ENCODE results near the gene PDLIM5.

The PDLIM5 gene

GRCh38 chr4:94420356-94420755, 31.4 kb upstream of the PDLIM5 start:
- DNase-seq (ENCODE audit: low read depth in 2 of 3, low spot score in 1 of 3): no peak

DNA sequence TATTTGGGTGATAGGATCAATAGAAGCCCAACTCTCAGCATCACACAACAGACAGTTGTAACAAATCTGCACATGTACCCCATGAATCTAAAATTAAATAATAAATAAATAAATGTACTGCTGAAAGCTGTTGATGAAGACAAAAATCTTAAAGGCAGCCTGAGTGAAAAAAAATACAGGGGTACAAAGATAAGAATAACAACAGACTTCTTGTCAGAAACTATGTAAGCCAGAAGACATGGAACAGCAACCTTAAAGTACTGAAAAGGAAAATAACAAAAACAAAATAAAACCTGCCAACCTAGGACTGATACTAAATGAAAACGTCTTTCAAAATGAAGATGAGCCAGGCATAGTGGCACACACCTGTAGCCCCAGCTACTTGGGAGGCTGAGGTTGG, 25.0 kb upstream of the PDLIM5 start:
- DNase-seq (ENCODE audit: low read depth in 2 of 3, low spot score in 1 of 3): no peak

GRCh38 chr4:94428884-94429283, 22.9 kb upstream of the PDLIM5 start:
- DNase-seq (ENCODE audit: low read depth in 2 of 3, low spot score in 1 of 3): no peak

GRCh38 chr4:94430406-94430805, 21.3 kb upstream of the PDLIM5 start:
- DNase-seq (ENCODE audit: low read depth in 2 of 3, low spot score in 1 of 3): no peak

GRCh38 chr4:94431388-94431787, 20.4 kb upstream of the PDLIM5 start:
- no peak for DNase-seq (ENCODE audit: low read depth in 2 of 3, low spot score in 1 of 3)

GRCh38 chr4:94434505-94434904, 17.2 kb upstream of the PDLIM5 start:
- DNase-seq (ENCODE audit: low read depth in 2 of 3, low spot score in 1 of 3): no peak

DNA sequence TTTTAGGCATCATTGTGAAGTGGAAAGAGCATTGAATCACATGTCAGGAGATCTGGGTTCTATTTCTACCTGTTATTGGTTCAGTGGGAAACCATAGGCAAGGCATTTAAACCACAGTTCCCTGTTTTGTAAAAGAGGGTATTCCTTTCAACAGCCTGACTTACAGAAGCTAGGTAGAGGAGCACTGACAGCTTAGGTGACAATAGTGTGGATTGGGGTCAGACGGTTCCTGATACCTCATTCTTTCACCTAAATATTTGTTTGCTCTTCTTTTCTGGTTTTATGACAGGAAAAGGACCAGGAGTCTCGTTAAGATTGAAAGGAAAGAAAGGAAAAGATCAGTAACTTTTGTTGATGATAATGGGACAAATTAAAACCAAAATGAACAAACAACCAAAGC, 15.9 kb upstream of the PDLIM5 start:
- no peak for DNase-seq (ENCODE audit: low read depth in 2 of 3, low spot score in 1 of 3)

- no peak for DNase-seq (ENCODE audit: low read depth in 2 of 3, low spot score in 1 of 3)
Measured at GRCh38 chr4:94436512-94436911, 15.2 kb upstream of the PDLIM5 start.

DNA sequence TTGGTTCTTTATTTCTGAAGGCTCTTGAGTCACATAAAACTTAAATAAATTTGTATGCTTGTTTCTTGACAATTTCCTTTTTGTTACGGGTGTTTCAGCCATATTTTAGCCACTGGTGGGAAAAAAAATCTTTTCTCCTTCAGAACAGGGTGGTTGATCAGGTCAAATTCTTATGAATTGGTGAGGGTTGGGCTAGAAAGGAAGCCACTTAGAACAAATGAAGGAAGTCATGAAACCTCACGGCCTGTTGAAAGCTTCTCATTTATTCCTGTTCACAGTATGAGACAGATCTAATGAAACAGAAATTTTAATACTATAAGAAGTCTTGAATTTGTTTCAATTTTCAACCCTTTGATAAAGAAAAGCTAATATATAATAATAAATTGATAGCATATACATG, 12.1 kb upstream of the PDLIM5 start:
- DNase-seq (ENCODE audit: low read depth in 2 of 3, low spot score in 1 of 3): no peak

DNA sequence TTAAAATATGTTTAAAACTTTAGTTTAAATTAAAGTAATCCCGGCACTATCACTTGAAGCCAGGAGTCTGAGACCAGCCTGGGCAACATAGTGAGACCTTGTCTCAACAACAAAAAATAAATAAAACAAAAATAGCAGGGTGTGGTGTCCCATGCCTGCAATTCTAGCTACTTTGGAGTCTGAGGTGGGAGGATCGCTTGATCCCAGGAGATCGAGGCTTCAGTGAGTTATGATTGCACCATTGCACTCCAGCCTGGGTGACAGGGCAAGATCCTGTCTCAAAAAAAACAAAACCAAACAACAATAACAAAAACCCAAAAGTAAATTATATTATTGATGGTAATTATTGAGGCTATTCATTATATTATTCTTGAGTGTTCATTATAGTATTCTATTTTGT, 9.9 kb upstream of the PDLIM5 start:
- DNase-seq (ENCODE audit: low read depth in 2 of 3, low spot score in 1 of 3): no peak

DNA sequence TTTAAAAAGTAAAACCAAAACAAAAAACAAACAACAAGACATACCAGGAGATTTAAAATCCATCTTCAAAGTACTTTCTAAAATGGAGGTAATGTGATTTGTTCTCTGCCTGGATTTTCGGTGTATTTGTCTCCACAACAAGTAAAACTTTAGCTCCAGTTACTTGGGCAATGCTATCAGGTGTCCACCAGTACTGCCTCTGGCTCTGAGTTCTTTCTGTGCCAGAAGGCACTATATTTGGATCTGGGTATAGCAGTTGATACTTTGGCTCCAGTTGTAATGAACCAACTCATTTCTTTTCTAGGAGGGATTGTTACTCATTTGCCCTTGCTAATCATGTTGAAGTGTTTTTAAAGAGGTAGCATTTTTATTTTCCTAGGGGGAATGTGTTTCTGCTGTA, 9.5 kb upstream of the PDLIM5 start:
- no peak for DNase-seq (ENCODE audit: low read depth in 2 of 3, low spot score in 1 of 3)

- no peak for DNase-seq (ENCODE audit: low read depth in 2 of 3, low spot score in 1 of 3)
Measured at GRCh38 chr4:94446386-94446785, 5.4 kb upstream of the PDLIM5 start.

DNA sequence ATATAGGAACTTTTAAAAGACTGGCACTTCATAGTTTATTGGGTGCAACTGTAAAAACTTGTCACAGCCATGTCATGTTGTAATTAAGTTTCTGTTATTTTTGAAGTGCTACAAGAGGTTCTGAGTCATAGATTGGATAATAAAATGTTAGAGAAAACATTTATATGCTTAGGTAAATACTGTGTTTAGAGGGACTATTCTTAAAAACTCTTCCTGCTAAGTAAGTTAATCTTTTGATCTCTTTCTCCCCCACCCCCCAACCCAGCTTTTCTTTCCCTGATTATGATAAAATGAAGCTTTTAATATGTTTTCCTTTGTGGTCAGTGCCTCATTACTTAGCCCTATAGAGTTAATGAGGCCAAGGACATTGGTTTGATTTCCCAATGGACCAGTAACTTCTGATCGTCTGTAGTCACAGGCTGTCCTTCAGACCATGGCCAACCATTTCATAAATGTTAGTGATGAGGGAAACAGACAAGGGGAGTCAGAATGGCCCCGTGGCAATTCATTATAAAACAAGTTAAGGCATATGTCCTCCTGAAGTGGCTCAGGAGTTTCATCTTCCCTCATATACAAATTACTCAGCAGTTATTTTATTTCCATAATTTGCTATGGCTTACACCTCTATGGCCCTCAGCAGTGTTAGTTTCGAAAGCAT, 3.9 kb upstream of the PDLIM5 start:
- DNase-seq (ENCODE audit: low read depth in 2 of 3, low spot score in 1 of 3): no peak

DNA sequence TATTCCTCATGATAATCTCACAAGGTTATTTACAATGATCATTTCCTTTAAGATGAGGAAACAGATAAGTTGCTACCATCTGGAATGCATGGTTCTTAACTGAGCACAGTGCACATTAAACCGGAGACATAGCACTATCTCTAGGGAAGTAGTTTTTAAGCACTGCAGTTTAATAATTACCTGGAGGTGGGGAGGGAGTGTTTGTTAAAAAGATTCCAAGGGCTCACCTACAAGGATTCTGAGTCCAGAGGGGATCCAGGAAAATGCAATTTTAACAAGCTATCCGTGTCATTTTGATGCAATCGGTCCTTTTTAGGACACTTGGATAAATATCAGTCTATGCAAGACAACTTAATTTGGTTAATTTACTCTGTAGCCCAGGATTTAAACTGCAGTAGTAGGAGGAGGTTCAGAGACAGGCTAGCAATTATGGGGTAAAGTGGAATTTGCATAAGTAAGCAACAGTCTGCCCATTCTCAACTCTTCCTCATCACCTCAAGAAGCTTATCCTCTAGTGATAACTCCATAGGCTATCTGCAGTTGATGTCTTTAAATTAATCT, 2.8 kb upstream of the PDLIM5 start:
- no peak for DNase-seq (ENCODE audit: low read depth in 2 of 3, low spot score in 1 of 3)

DNA sequence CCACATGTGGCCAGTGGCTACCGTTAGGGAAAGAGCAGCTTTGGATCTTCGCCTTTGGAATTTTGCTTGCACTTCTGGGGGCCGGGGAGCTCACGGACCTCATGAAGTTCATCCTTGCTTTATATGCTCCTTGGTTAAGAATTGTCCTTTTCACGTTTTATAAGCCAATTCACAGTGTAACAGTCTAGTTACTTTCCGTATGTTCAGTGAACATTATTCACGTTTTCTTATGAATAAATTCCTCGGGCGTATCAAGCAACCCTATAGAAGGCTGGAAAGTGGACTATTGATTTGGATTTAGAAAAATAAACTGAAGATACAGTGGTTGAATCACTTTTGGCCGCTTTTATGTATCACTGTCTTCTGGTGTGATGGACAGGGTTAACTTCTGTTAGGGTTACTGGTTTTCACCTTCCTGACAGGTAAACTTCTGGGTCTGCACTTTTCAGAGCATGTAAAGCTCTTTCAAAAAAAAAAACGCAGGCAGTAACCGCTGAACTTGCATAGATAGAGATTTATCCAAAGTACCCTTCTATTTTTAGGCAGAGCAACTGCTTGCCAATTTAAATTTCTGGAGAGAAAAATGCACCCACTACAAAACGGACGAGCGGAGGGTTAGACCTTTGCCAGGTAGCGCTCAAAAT, 569 bp upstream of the PDLIM5 start:
- DNase-seq (ENCODE audit: low read depth in 2 of 3, low spot score in 1 of 3): no peak

DNA sequence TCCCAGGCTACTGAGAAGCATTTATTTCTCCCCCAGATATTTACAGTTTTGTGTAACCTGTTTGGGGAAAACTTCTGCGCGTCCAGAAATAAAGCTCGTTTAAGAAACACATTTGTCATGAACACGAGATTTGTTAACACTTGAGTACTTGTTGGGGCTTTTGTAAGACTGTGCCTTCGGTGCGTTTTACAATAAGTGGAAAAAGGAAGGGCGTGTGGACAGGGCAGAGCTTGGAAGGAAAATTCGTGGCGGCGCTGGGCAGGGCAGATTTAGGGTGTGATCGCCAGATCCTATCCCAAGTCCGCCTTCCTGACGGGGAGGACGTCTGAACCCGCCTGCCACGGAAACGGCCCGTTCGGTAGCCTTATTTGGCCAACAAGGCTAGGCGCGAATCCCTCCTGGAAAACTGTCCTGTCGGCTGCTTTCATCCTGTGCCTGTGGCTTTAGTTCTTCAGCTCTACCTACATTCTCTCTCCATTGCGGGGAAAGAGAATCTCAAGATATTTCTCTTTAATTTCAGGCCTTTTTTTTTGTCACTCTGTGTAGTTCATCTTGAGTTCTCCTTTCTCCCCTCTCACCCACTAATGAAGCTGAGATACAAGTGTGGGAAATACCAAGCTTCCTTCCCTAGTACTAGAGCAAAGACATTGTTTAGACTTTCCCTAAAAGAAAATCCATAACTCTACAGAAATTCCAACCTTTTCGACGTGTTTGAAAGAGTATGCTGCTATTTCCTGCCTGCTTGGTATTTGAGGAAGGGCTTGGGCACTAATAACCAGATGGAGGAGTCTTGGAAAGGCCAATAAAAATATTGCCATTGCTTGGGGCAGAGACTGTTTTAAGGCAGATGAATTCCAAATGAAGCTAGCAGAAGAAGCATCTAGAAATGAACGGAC, 982 bp downstream of the PDLIM5 start:
- peak in 2 of 3 donors; percentile 1 to 8 for DNase-seq (ENCODE audit: low read depth in 2 of 3, low spot score in 1 of 3)

DNA sequence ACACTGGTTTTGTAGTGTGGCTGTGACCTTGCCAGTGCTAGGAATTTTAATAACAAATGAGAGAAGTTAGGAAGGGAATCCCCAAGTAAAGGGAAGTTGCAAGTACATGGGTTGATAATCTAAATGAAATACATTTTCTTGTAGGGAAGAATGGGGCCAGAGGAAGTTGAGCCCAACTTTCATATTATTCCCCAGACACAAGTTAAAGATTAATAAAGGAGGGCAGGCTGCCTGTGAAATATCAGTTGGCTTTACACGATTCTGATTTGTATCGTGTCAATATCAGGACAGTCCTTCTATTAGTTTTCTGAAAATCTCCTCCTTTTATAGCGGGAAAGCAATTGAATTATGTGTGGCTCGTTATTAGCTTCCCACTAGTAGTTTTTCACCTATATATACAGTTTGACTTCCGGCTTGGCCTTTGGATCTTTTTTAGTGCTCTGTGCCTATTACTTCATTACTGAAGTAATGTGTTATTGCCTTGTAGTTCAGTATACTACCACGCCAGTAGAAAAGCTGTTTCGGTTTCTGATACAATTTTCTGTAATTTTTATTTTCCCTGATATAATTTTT, 1.7 kb downstream of the PDLIM5 start:
- DNase-seq (ENCODE audit: low read depth in 2 of 3, low spot score in 1 of 3): no peak

- no peak for DNase-seq (ENCODE audit: low read depth in 2 of 3, low spot score in 1 of 3)
Measured at GRCh38 chr4:94454405-94454804, 2.7 kb downstream of the PDLIM5 start.

GRCh38 chr4:94455081-94455480, 3.3 kb downstream of the PDLIM5 start:
- DNase-seq (ENCODE audit: low read depth in 2 of 3, low spot score in 1 of 3): no peak

DNA sequence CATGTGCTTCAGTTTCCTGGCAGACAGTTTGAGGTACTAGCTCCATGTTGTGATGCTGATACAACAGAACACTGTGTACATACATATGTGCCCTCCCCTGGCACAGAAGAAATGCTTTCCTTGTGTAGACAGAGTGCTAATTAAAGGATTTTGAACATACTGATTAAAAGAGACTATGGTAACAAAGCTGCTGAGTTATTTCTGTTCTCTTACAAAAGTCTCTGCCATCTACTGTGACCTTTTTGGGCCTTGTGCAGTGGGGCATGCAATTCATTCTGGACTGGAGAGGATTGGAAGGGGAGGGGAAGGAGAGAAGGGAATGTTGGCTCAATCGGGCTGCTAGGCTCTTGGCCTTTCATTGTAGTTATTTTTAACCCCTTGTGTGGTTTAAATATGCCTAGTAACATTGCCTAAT, 6.0 kb downstream of the PDLIM5 start:
- DNase-seq (ENCODE audit: low read depth in 2 of 3, low spot score in 1 of 3): no peak

- no peak for DNase-seq (ENCODE audit: low read depth in 2 of 3, low spot score in 1 of 3)
Measured at GRCh38 chr4:94458682-94459081, 6.9 kb downstream of the PDLIM5 start.

All from stimulated activated CD4-positive, alpha-beta T cell treated with anti-CD3 and anti-CD28 coated beads, Interleukin-12 subunit alpha, Interleukin-12 subunit beta, amount 100 ng/mL, for 48 hours (primary cell).